ENCODE measurements around the gene FRMD4A. TPM values are rescaled to one million over a fixed set of nuclear protein-coding genes. Genes with fewer than 3 reads are reported as not detected.

Gene FRMD4A
- total and polyA plus RNA-seq, 10 of the 15 experiments (the other 5 are each of a cell fraction or from before 2014, with no cell fraction given), result 17.8 to 75.2 (median 39.1) TPM

- TF ChIP-seq, protein P1, sequence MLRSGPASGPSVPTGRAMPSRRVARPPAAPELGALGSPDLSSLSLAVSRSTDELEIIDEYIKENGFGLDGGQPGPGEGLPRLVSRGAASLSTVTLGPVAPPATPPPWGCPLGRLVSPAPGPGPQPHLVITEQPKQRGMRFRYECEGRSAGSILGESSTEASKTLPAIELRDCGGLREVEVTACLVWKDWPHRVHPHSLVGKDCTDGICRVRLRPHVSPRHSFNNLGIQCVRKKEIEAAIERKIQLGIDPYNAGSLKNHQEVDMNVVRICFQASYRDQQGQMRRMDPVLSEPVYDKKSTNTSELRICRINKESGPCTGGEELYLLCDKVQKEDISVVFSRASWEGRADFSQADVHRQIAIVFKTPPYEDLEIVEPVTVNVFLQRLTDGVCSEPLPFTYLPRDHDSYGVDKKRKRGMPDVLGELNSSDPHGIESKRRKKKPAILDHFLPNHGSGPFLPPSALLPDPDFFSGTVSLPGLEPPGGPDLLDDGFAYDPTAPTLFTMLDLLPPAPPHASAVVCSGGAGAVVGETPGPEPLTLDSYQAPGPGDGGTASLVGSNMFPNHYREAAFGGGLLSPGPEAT (IDR thresholded peaks at IDR 0.05; ENCODE audit: low read depth), result no peak
- no peak for TF ChIP-seq CBX5 (IDR thresholded peaks at IDR 0.05; ENCODE audit: low read depth)
Measured at GRCh38 chr10:13669901-13670300, 660.8 kb downstream of the FRMD4A start (continued).

GRCh38 chr10:13669182-13669855 is 661.4 kb downstream of the FRMD4A start:
- H3K4me2 ChIP-seq (ENCODE audit: control insufficient read depth, insufficient read depth), result no peak overlapping the region
- no peaks in the 10 kb centered on the region for H3K79me2 ChIP-seq (ENCODE audit: control insufficient read depth, insufficient read depth, low read length)
- H3K4me1 ChIP-seq (ENCODE audit: control insufficient read depth, insufficient read depth, low read length), result no peaks in the 10 kb centered on the region
- peaks cover 28 to 32% of the 10 kb centered on the region in 2 experiments for H3K36me3 ChIP-seq (ENCODE audit: control insufficient read depth in 2 of 2, insufficient read depth in 2 of 2, low read length in 1 of 2)
- DNase-seq (ENCODE audit: low read depth, low spot score) (no peak), FAIRE-seq (no peak), ATAC-seq (no peak)
- ChIA-PET POLR2A (interaction anchor here (0.6 kb wide), 1 partner anchor 16 kb away, joined by 3 read pairs; no protein-coding TSS in a partner anchor), RAD21 (ENCODE audit: unreplicated experiment) (no interaction called here), SMC1A (ENCODE audit: uncharacterized antibody, unreplicated experiment) (interaction anchor here (1.0 to 1.1 kb wide), 2 partner anchors 8 to 37 kb away, joined by 3 to 4 read pairs; no protein-coding TSS in a partner anchor), CTCF (interaction anchor here (1.1 kb wide), 1 partner anchor 424 kb away, joined by 3 read pairs; no protein-coding TSS in a partner anchor)
- H3K9me3 ChIP-seq (replicated peaks; ENCODE audit: control insufficient read depth, insufficient read depth, low read length), result no peaks in the 10 kb centered on the region
- H3K4me3 ChIP-seq, result no peak overlapping the region
- no peaks in the 10 kb centered on the region for H3K27me3 ChIP-seq (replicated peaks in 1 of 2; ENCODE audit: control insufficient read depth in 2 of 2, insufficient read depth in 2 of 2, low read length in 1 of 2)
- WGBS (ENCODE audit: insufficient coverage, insufficient replicate concordance, low lambda C conversion rate, missing lambda C conversion rate), result 74% methylated on average over 8 of the region's 8 CpGs
- in situ Hi-C loops (cut with MboI) (loop anchor here (5.0 kb wide), 1 partner anchor 108 kb away; no protein-coding TSS in a partner anchor), intact Hi-C loops (cut with micrococcal nuclease; ENCODE audit: unreplicated experiment) (no loop called here)
- no peak overlapping the region for H2AFZ ChIP-seq (ENCODE audit: control insufficient read depth, low read depth, low read length)
- TF ChIP-seq ZNF24 (IDR thresholded peaks at IDR 0.05), result no peak
- TF ChIP-seq NFIC (IDR thresholded peaks at IDR 0.05; ENCODE audit: low read depth, low read length), result no peak
- TF ChIP-seq CEBPB (IDR thresholded peaks at IDR 0.05; ENCODE audit: borderline replicate concordance in 1 of 2, low read depth in 2 of 2, low read length in 2 of 2), result no peak
- TF ChIP-seq PAX5 (IDR thresholded peaks at IDR 0.05; ENCODE audit: borderline replicate concordance, low read depth, low read length), result no peak
- TF ChIP-seq RBBP5 (conservative IDR thresholded peaks at IDR 0.05), result no peak
- TF ChIP-seq SMAD1 (IDR thresholded peaks at IDR 0.05; ENCODE audit: low read depth, partially characterized antibody), result no peak
- no peak for TF ChIP-seq SPI1 (IDR thresholded peaks at IDR 0.05; ENCODE audit: borderline replicate concordance, insufficient read depth, low read depth, low read length)
- no peak for TF ChIP-seq CREB1 (IDR thresholded peaks at IDR 0.05; ENCODE audit: low read depth)
- BruUV-seq (replicated peaks), result no TSS peak
- H4K20me1 ChIP-seq (ENCODE audit: control insufficient read depth, insufficient read depth), result no peaks in the 10 kb centered on the region; the same call in 1 of the 2 replicates
- H3K9ac ChIP-seq (ENCODE audit: control insufficient read depth, insufficient read depth, low read length), result no peak overlapping the region
- no peak overlapping the region for H3K27ac ChIP-seq (ENCODE audit: control insufficient read depth, insufficient read depth)

Data from GM12878 (cell line).